H1 (cell line): Measurements from ENCODE around the gene LYRM4. TPM values are rescaled to one million over a fixed set of nuclear protein-coding genes. Genes with fewer than 3 reads are reported as not detected.
A peak's percentile ranks its signal among the peaks of the same experiment; 100 is the strongest.

Experiments used
- MAX ChIP-seq: IDR thresholded peaks from 2 replicates; pipeline ENCODE4 v1.6.1; 2012; ENCODE audit warnings: inconsistent platforms
- SP2 ChIP-seq: IDR thresholded peaks from 2 replicates; pipeline ENCODE4 v1.6.1; 2012; ENCODE audit warnings: mild to moderate bottlenecking, low read length, inconsistent platforms
- polyA plus RNA-seq, 7 experiments: library from polyadenylated mRNA; depleted of rRNA in 3 of 7; stranded (reverse) in 5 of 7; unstranded in 2 of 7; fragments of >200 nt in 5 of 7; fragments of 200-250 nt in 2 of 7; gene quantifications; 1 replicate in 5 of 7; 2 replicates in 1 of 7; 4 replicates in 1 of 7; pipeline versions ENCODE4 v1.2.1 to v1.2.3, GENCODE V29; 2011 to 2013; ENCODE audit warnings: missing spikeins in 2 of 7, mixed read lengths in 2 of 7
- total RNA-seq: library from RNA; stranded (reverse); fragmentation: NEBNext Ultra II Directional; extraction: Animal tissue kit (Norgen Biotek cat#: 25700); gene quantifications from 2 replicates; pipeline ENCODE4 v1.2.1, GENCODE V29; 2021

LYRM4 gene
- total and polyA plus RNA-seq, 2 of the 8 experiments (the other 6 are each of a cell fraction or from before 2014, with no cell fraction given) = 56.6 to 62.8 TPM

- peak; percentile 85 for TF ChIP-seq MAX
- no peak for TF ChIP-seq SP2
Measured at GRCh38 chr6:5086294-5086890, 174.4 kb downstream of the LYRM4 start (continued).
